22Rv1 (cell line): Measurements from ENCODE around the gene ZNF502.

Source experiments
- H3K27ac ChIP-seq: fragments of 450-650 bp; 2 replicates; pipeline ENCODE4 v1.5.1; 2017
- CTCF ChIP-seq: fragments of 450-650 bp; IDR thresholded peaks from 2 replicates; pipeline ENCODE4 v1.5.1; 2017; ENCODE audit warnings: mild to moderate bottlenecking
- ZFX ChIP-seq: fragments of 450-650 bp; IDR thresholded peaks from 2 replicates; pipeline ENCODE4 v1.6.1; 2017; ENCODE audit warnings: antibody characterized with exemption, borderline replicate concordance

ZNF502 gene

GRCh38 chr3:44734646-44735168 is 22.2 kb downstream of the ZNF502 start:
- no peak overlapping the region for H3K27ac ChIP-seq
- TF ChIP-seq ZFX (no peak), CTCF (no peak)

- peak overlapping the region; percentile 89 for H3K27ac ChIP-seq
- no peak for TF ChIP-seq CTCF
- TF ChIP-seq ZFX, result no peak
Measured at GRCh38 chr3:44761101-44761423, 48.6 kb downstream of the ZNF502 start.

GRCh38 chr3:44761424-44762169 is 49.1 kb downstream of the ZNF502 start, which contains the start of the genes KIAA1143 and KIF15:
KIAA1143 (minus strand) TSS chr3:44761619; CDS start chr3:44761602, 17 bp downstream.
KIF15 (plus strand) TSS chr3:44761794; CDS start chr3:44761866, 72 bp downstream.
- peak; percentile 12; the same call in 1 of the 2 replicates for TF ChIP-seq CTCF
- TF ChIP-seq ZFX, result no peak
- H3K27ac ChIP-seq, result peak within 1 kb of the TSS; percentile 89

- TF ChIP-seq CTCF (no peak), ZFX (no peak)
- H3K27ac ChIP-seq, result peak overlapping the region; percentile 89
Measured at GRCh38 chr3:44762170-44762677, 49.8 kb downstream of the ZNF502 start.

GRCh38 chr3:44762690-44763089 is 50.2 kb downstream of the ZNF502 start:
- TF ChIP-seq ZFX, result no peak
- no peak for TF ChIP-seq CTCF
- peak overlapping the region; percentile 89 for H3K27ac ChIP-seq

- no peak for TF ChIP-seq ZFX
- no peak for TF ChIP-seq CTCF
- H3K27ac ChIP-seq, result no peak overlapping the region
Measured at GRCh38 chr3:44764248-44764647, 51.8 kb downstream of the ZNF502 start.

GRCh38 chr3:44771424-44772098 is 59.1 kb downstream of the ZNF502 start:
- no peak overlapping the region for H3K27ac ChIP-seq
- TF ChIP-seq CTCF (no peak), ZFX (no peak)
